Activated CD8-positive, alpha-beta memory T cell treated with anti-CD3 and anti-CD28 coated beads for 48 hours (primary cell): Measurements from ENCODE around the gene ZNF488.
"Not testable (repeated sequence)": the region's sequence is repeated elsewhere in the genome, so short reads cannot be mapped to it uniquely, and the experiment has no call there.

Experiments used
- DNase-seq, 3 experiments: peaks; one replicate each; pipeline ENCODE4 v3.0.0-alpha.2; 2020; ENCODE audit warnings: low read depth in 2 of 3, low spot score in 2 of 3

The ZNF488 gene

GRCh38 chr10:47384148-47384921, at the start of gene ZNF488:
TSS of gene ZNF488 (minus strand) at chr10:47384293. CDS start at chr10:47368829, 15,464 bp downstream.
- DNase-seq = peak; percentile 35 to 51 (median 42)

- DNase-seq = no peak
Measured at GRCh38 chr10:47425813-47426419, 41.8 kb upstream of the ZNF488 start.

- DNase-seq = no peak
Measured at GRCh38 chr10:47424231-47424630, 40.1 kb upstream of the ZNF488 start.

- no peak for DNase-seq
Measured at GRCh38 chr10:47423476-47423875, 39.4 kb upstream of the ZNF488 start.

- DNase-seq = no peak
Measured at GRCh38 chr10:47421057-47421952, 37.2 kb upstream of the ZNF488 start.

- DNase-seq = no peak
Measured at GRCh38 chr10:47420305-47421056, 36.4 kb upstream of the ZNF488 start.

- DNase-seq = no peak
Measured at GRCh38 chr10:47419421-47419820, 35.3 kb upstream of the ZNF488 start.

GRCh38 chr10:47418966-47419365, 34.9 kb upstream of the ZNF488 start:
- DNase-seq = no peak

GRCh38 chr10:47418321-47418720, 34.2 kb upstream of the ZNF488 start:
- DNase-seq = no peak

GRCh38 chr10:47416305-47417218, 32.5 kb upstream of the ZNF488 start:
- not testable (repeated sequence) for DNase-seq

GRCh38 chr10:47415520-47416304, 31.6 kb upstream of the ZNF488 start:
- no peak for DNase-seq

GRCh38 chr10:47414752-47415519, 30.8 kb upstream of the ZNF488 start:
- DNase-seq = no peak

GRCh38 chr10:47414227-47414592, 30.1 kb upstream of the ZNF488 start:
- no peak for DNase-seq

GRCh38 chr10:47413531-47414226, 29.6 kb upstream of the ZNF488 start:
- DNase-seq = no peak

- no peak for DNase-seq
Measured at GRCh38 chr10:47412869-47413268, 28.8 kb upstream of the ZNF488 start.

GRCh38 chr10:47412177-47412730, 28.2 kb upstream of the ZNF488 start:
- DNase-seq = no peak

GRCh38 chr10:47410862-47411261, 26.8 kb upstream of the ZNF488 start:
- no peak for DNase-seq

- DNase-seq = no peak
Measured at GRCh38 chr10:47410271-47410670, 26.2 kb upstream of the ZNF488 start.
